GM03348 (cell line): ENCODE data around the gene SLC5A10.
A peak's percentile ranks its signal among the peaks of the same experiment; 100 is the strongest.
"Not testable (repeated sequence)": the region's sequence is repeated elsewhere in the genome, so short reads cannot be mapped to it uniquely, and the experiment has no call there.

ENCODE experiments used
- DNase-seq: peaks from one replicate; pipeline ENCODE4 v3.0.0; 2012; ENCODE audit warnings: low spot score

Gene SLC5A10

DNA sequence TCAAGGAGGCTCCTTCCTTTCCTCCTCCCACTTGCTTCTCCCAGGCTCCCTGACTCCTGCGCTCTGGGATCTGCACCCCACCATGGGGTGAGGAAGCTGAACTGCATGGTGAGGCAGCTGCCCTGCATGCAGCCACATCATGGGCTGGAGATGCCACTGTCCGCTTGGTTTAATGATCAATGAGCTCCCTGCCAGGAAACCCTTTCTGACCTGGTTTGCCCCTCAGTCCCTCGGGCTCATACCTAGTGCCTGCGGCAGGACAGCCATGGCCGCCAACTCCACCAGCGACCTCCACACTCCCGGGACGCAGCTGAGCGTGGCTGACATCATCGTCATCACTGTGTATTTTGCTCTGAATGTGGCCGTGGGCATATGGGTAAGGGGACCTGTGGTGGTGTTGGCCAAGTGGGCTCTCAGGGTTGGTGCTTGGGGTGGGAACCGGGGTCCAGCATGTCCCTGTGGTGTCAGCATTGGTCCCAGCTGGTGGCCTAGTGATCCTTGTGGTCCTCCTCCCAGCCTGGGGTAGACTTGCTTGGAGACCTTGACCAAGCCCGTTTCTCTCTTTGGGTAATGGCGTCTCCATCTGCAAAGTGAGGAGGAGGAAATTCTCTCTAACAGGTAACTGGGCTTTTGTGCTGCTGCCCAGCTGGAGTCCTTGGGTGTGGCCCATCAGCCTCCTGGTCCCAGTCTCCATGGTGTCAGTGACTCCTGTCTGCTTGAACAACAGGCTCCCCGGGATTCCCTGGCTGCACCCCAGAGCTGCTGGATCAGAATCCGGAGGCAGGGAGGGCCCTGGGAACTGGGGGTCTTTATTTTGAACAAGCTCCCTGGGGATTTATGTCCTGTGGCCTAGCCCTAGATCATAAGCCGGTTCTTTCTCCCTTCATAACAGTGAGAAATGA lies at the start of gene SLC5A10:
Gene SLC5A10, plus strand, starts transcription at position 225 of the 902 bp plus-strand sequence. Its CDS starts 41 bp downstream, at position 266.
- no peak for DNase-seq

DNA sequence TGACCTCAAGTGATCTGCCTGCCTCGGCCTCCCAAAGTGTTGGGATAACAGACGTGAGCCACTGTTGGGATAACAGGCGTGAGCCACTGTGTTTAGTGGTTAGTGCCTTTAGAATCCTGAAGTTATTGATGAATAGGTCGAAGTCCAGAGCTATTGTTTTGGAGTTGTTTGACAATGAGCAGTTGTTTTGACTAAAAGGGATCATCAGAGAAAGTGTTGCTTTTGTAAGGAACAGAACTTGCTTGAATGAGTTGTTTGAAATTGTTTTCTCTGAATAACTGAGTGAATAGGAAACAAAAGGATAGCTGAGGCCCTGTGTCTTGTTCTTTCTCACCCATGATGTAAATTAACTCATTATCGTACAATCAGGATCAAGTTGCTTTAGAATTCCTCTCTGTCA lies 47.5 kb upstream of the SLC5A10 start:
- DNase-seq, result no peak

DNA sequence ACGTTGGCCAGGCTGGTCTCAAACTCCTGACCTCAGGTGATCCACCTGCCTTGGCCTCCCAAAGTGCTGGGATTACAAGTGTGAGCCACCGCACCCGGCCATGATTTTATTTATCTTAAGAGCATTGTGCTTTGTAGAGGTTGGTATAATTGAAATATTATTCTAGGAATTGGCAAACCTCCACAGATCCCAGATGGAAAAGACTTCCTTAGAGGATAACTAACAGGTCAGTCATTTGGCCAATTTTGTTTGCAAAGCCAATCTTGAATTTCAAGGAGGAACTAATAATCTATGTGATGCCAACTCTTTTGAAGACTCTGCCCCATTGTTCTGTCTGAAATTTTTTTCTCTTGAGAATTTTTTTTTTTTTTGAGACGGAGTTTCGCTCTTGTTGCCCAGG lies 46.7 kb upstream of the SLC5A10 start:
- DNase-seq, result no peak

DNA sequence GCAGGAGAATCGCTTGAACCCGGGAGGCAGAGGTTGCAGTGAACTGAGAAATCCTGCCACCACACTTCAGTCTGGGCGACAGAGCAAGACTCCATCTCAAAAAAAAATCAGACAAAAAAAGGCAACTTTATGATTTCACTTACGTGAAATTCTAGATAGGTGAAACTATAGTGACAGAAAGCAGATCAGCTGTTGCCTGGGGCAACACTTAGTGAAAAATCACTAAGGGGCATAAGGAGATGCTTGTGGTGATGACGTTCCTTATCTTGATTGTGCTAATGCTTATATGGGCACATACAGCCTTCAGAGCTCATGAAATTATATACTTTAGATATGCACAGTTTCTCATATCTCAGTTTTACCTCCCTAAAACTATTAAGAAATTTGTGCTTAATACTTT lies 41.6 kb upstream of the SLC5A10 start:
- no peak for DNase-seq

DNA sequence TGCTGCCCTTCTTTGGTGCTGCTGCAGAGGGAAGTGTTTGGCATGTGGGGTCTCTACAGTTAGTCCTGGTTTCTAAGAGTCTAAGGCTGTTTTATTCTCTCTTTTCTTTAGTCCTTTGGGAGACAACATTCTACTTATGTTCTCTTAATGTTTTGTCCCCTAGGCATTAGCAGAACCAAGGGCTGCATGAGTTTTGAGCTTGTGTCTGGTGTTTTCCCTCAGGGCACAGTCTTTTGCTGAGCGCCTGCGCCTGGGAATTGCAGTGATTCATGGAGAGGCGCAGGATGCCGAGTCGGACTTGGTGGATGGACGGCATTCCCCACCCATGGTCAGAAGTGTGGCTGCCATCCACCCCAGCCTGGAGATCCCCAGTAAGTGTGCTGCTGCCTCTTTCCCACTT lies 41.1 kb upstream of the SLC5A10 start:
- no peak for DNase-seq

DNA sequence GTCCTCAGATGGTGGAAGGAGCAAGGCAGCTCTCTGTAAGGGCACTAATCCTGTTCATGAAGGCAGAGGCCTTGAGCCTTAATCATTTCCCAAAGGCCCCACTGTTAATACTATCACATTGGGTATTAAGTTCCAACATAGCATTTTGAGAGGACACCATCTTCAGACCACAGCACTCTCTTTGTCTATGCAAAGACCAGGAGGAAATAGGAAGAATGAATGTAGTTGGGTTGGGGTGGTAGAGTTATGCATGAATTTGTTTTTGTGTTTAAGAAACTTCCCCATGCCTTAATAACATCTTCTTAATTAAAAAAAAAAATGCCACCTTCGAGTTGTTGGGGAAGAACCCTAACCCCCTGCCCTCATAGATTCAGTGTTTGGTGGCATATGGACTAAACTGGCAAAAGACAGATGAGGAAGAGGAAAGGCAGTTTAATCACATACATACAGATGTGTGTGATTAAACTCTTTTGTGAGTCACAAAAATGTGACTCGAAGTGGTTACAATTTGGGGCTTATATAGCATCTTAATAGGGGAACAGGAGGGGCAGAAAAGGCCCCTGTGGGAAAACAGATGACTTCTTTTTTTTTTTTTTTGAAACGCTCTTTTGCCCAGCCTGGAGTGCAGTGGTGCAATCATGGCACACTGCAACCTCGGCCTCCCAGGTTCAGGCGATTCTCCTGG lies 35.0 kb upstream of the SLC5A10 start:
- peak; percentile 31 for DNase-seq

DNA sequence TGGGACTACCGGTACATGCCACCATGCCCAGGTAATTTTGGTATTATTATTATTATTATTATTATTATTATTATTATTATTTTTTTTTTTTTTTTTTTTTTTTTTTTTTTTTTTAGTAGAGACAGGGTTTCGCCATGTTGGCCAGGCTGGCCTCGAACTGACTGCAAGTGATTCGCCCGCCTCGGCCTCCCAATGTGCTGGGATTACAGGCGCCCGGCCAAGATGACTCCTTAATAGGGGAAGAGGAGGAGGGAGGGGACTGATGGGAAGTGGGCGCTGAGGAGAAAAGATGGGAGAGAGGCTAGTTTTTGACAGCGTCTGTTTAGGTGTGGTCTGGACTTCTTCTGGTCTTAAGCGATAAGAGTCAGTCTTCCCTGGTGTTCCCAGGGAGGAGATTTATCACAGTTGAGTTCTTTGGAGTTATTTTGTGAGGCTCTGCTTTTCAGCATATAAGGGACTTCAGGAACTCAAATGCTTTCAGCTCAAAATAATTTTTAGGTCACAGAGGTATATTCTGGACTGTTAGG lies 34.4 kb upstream of the SLC5A10 start:
- DNase-seq, result no peak

DNA sequence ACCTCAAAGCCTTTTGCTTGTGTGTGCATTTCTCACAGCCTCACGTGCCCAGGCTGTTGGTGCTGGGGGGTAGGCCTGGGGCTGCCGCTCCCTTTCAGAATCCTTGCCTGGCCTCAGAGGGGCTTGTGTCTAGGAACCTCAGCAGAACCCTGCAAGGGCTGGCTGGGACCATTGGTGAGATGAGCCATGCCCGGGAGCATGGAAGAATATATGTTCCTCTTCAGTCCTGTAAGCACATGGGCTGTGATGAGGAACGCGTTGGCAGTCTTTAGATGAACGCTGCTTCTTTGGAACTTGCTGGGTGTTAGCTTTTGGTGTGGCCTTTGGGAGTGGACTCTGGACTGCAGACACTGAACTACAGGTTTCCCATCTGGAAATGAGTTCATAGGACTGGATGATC lies 32.0 kb upstream of the SLC5A10 start:
- DNase-seq, result no peak

DNA sequence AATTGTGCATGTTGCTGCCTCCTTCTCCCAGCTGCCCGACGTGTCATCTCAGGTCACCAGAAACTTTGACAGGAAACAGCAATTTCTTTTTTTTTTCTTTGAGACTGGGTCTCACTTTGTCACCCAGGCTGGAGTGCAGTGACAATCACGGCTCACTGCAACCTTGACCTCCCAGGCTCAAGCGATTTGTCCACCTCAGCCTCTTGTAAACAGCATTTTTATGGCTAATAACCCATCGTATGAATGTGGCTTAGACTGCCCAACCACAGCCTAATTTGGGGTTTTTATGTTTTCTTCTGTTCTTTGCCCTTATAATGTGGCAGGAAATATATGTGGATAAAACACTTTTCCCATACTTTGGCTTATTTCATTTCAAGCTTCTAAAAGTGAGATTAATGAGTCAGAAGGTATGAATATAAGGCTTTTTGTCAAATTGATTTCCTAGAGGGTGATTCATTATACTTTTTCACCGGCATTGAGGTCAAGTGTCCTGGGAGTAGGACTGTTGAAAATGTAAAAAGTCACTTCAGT lies 31.0 kb upstream of the SLC5A10 start:
- DNase-seq, result no peak

DNA sequence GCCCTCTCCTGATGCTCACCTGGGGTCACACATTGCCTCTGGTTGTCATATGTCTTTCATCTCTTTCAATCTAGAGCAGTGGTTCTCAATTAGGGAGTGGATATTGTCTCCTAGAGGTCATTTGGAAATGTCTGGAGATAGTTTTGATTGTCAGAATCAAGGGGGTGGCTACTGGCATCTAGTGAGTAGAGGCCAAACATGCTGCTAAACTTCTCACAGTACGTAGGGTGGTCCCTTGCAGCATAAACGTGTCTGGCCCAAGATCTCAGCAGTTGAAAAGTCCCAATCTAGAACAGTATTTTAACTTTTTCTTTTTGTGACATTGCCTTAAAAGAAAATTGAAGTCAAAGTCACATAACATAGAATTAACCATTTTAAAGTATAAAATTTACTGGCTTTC lies 30.5 kb upstream of the SLC5A10 start:
- no peak for DNase-seq

DNA sequence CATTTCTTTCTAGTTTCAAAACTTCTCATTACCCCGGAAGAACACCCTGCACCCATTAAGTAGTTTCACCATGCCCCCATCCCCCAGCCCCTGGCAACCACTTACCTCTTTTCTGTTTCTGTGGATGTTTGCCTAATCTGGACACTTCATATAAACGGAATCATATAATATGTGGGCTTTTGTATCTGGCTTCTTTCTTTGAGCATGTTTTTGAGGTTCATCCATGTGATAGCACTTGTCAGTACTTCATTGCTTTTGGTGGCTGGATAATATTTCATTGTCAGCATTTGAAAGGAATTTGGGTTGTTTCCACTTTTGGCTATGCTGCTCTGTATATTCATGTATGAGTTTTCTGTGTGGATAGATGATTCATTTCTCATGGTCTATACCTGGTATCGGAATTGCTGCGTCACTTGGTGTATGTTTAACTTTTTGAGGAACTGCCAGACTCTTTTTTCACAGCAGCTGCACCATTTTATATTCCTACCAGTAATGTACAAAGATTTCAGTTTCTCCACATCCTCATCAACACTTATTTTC lies 30.0 kb upstream of the SLC5A10 start:
- DNase-seq, result no peak

DNA sequence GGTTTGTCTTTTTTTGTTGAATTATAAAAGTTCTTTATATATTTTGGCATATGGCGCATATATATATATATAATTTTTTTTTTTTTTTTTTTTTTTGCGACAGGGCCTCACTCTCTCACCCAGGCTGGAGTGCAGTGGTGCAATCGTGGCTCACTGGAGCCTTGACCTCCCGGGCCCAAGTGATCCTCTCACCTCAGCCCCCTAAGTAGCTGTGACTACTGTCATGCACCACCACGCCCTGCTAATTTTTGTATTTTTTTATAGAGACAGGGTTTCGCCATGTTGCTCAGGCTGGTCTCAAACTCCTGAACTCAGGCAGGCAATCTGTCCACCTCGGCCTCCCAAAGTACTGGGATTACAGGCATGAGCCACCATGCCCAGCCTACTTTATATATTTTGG lies 29.4 kb upstream of the SLC5A10 start:
- not testable (repeated sequence) for DNase-seq

DNA sequence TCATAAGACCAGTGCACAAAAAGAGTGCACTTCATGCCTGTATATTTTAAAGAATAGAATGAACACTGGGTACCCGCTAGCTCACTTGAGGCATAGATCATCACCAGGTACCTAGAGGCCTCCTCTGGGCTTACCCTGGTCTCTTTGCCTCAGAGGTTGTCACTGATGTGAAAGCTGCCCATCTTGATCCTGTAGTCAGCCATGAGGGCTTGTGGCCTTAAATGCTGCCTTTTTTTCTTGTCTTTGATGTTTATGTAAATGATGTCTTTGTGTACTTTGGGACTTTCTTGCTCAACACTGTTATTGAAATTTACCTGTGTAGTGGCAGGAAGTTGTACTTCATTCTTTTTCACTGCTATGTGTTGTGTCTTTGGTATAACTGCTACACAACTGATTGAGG lies 26.8 kb upstream of the SLC5A10 start:
- no peak for DNase-seq

DNA sequence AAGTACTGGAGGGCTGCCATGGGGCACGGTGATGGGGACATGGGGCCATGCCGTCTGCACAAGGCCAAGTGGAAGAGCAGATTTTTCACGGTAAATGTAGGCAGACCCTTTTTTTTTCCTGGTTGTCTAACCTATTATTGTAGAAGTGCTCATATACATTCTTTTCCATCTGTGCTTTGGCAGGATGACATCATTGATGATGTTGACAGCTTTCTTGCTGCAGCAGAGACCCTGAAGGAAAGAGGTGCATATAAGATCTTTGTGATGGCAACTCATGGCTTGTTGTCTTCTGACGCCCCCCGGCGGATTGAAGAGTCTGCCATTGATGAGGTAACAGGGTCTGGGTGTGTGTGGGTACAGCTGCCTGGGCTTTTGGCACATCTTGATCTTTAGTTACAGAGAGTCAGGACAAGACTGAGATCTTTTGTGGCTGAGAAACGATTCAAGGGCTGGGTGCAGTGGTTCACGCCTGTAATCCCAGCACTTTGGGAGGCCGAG lies 23.3 kb upstream of the SLC5A10 start:
- DNase-seq, result no peak

DNA sequence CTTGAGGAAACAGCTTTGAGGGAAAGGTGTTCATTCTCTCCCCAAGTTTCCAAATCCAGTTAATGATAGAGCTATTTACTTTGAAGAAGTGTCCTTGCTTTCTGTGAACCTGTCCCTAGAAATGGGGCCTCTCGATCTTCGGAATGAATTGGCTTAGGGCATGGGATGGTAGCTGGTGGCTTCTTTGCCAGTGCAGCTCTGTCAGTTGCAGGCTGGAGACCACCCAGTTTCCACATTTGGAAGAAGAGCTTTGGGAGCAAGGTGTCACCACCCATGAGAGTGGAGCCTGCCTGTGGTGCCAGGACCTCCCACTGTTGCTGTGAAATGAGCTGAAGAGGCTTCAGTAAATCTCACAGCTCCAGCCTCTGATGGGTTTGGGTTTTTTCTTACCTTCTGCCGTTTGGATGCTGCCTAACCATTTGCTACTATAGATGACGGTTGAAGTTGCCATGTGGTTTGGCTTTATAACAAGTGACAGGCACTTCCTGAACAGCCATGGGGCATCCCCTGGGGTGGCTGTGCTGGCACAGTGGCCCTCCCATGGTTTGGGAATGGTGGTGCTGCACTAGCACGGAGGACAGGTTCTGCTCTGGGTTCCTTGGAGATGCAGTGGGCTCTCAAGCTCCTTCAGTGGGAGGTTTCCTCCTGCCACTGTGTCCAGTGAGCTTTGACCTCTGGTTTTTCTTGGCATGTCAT lies 19.5 kb upstream of the SLC5A10 start:
- no peak for DNase-seq

DNA sequence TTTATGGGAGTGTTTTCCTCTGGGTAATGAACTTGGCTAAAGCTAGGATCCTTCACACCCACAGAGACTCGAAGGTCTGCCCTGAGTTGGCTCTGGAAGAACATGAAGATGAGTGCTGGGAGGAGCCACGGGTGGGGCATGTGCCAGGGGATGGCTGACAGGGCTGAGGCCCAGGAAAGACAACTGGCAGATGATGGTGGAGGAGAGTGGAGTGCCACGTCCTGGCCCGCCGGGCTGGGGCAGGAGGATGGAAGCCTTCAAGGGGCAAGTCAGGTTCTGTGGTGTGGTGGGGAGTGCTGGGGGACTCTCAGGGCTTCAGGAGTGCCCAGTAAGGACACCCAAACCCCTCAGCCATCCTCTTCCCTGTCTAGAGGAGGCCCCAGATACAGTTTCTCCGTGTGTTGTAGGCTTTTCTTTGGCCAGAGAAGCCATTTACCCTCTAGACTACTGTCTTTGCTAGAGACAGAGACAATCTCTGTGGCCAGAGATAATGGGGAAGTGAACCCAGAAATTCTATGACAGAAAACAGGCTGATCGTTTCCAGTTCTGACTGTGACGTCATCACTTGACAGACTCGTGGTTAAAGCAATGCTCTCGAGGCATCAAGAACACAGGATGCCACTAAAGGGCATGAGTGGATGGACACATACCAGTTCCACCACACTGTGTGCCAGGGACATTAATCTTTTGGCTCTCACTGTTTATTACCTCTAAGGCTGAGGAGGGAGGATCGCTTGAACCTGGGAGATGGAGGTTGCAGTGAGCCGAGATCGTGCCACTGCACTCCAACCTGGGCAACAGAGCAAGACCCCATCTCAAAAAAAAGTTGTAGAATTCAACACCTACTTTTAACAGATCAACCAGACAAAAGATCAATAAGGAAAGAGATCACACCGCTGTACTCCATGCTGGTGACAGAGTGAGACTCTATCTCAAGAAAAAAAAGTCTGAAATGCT lies 18.6 kb upstream of the SLC5A10 start:
- no peak for DNase-seq

DNA sequence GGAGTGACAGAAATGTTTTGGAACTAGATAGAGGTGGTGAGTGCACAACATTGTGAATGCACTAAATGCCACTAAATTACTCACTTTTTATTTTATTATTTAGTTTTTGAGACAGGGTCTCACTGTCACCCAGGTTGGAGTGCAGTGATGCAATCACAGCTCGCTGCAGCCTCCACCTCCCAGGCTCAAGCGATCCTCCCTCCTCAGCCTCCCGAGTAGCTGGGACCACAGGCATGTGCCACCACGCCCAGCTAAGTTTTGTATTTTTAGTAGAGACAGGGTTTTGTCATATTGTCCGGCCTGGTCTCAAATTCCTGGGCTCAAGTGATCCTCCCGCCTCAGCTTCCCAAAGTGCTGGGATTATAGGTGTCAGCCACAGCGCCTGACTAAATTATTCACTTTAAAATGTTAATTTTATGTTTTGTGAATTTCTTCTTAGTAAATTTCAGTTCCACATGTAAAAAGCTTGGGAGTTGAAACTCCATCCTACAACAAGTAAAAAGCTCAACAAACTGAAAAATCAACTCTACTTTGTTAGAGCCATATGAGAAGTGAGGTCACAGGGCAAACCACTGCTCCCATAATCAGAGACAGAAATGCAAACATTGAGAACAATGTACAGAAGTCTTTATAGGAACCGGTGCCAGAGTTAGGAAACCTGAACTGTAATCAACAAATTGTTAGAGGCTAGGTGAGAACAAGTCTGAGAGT lies 13.8 kb upstream of the SLC5A10 start:
- DNase-seq, result no peak

DNA sequence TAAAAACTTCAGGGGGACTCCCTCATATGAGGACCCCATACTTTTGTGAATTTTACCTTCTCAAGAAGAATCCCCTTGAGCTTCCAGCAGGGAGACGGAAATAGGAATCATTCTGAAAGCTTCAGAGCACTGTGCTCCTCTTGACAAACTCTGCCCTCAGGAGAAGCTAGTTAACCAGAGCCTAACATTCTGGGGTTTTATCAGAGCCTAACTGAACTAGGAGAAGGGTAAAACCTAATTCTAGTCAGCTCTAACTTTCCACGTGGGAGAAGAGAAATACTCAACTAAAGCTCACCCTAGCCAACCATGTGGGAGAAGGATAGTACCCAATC lies 13.3 kb upstream of the SLC5A10 start:
- no peak for DNase-seq

DNA sequence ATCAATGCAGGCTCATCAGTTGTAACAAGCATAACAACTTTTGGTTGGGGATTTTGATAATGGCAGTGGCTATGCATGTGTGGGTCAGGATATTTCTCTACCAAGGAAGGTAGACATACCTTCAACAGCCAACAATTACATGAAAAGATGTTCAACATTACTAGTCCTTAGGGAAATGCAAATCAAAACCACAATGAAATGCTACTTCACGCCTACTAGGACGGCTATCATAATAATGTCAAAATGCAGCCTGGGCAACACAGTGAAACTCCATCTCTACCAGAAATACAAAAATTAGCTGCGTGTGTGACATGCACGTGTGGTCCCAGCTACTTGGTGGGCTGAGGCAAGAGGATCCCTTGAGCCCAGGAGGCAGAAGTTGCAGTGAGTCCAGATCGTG lies 7.3 kb upstream of the SLC5A10 start:
- no peak for DNase-seq

DNA sequence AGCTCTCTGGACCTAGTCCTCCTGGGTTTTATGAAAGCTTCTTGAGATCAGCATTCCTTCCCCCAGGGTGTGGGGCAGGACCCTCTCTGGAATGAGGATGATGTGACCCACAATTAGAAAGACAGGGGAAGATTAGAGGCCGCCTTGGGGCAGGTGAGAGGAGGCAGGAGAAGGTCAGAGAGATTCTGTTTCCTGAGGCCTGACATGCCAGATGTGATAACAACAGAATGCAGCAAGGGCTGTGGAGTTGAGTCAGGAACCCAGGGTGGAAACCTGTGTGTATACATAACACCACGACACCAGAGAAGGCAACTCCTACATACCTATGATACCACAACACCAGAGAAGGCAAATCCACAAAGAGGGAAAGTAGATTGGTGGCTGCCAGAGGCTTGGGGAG lies 5.4 kb upstream of the SLC5A10 start:
- peak; percentile 2 for DNase-seq
